Omental fat pad (tissue), 4 donors: Measurements from ENCODE around the gene GAL3ST3. TPM values are rescaled to one million over a fixed set of nuclear protein-coding genes. Genes with fewer than 3 reads are reported as not detected.
A peak's percentile ranks its signal among the peaks of the same experiment; 100 is the strongest.

Source experiments
- ATAC-seq: fragments of 150-250 bp; one replicate; pipeline ENCODE4 v1.9.1; 2016; ENCODE audit warnings: mild to moderate bottlenecking, moderate library complexity; ENCODE audit not compliant: low FRiP score
- DNase-seq: peaks from one replicate; pipeline ENCODE4 v3.0.0-alpha.2; 2019; ENCODE audit warnings: low spot score
- CTCF ChIP-seq, 3 donors: fragments of 450-650 bp; IDR thresholded peaks; one replicate each; pipeline ENCODE4 v1.5.1; 2016 to 2017; ENCODE audit warnings: antibody characterized with exemption in 3 of 3, mild to moderate bottlenecking in 3 of 3, moderate library complexity in 2 of 3
- total RNA-seq, 4 donors: library from RNA; depleted of rRNA; stranded (reverse); fragments of >200 nt; gene quantifications; one replicate each; pipeline ENCODE4 v1.1.0, GENCODE V29; 2016

Gene GAL3ST3
- total RNA-seq, 4 donors from 2014 or later = 0.19 to 1.2 TPM; not detected in 2

GRCh38 chr11:66006891-66007176 is 42.1 kb downstream of the GAL3ST3 start:
- DNase-seq = no peak
- ATAC-seq = no peak
- no peak for TF ChIP-seq CTCF (IDR thresholded peaks at IDR 0.05)

GRCh38 chr11:66006134-66006890 is 42.6 kb downstream of the GAL3ST3 start:
- no peak for DNase-seq
- ATAC-seq = no peak
- no peak for TF ChIP-seq CTCF (IDR thresholded peaks at IDR 0.05)

- DNase-seq = no peak
- ATAC-seq = no peak
- TF ChIP-seq CTCF (IDR thresholded peaks at IDR 0.05) = no peak
These were observed 44.8 kb downstream of the GAL3ST3 start for GRCh38 chr11:66004186-66004585.

GRCh38 chr11:66003291-66003690 is 45.7 kb downstream of the GAL3ST3 start:
- no peak for ATAC-seq
- no peak for TF ChIP-seq CTCF (IDR thresholded peaks at IDR 0.05)

GRCh38 chr11:66002648-66003225 is 46.2 kb downstream of the GAL3ST3 start:
- ATAC-seq (peak; percentile 83), DNase-seq (no peak)
- no peak for TF ChIP-seq CTCF (IDR thresholded peaks at IDR 0.05)

More at GRCh38 chr11:66003291-66003690, 45.7 kb downstream of the GAL3ST3 start:
- DNase-seq = no peak

- TF ChIP-seq CTCF (IDR thresholded peaks at IDR 0.05) = no peak
- ATAC-seq = peak; percentile 93
- DNase-seq = peak; percentile 79
These were observed 46.9 kb downstream of the GAL3ST3 start, which contains the start of the genes BANF1 and EIF1AD for GRCh38 chr11:66001942-66002647. Gene BANF1 (plus strand): TSS chr11:66002503. CDS start chr11:66003251, 748 bp downstream. Gene EIF1AD (minus strand): TSS chr11:66002157. CDS start chr11:66000389, 1,768 bp downstream.
